Measurements from ENCODE around the gene SEZ6L. TPM values are rescaled to one million over a fixed set of nuclear protein-coding genes. Genes with fewer than 3 reads are reported as not detected.

The SEZ6L gene
- total RNA-seq, 1 donor from 2014 or later = 0.18 TPM

- no peak overlapping the region for H3K27ac Mint-ChIP-seq
- no peak overlapping the region for H3K4me3 Mint-ChIP-seq
- no peaks in the 10 kb centered on the region for H3K4me1 Mint-ChIP-seq
- no peaks in the 10 kb centered on the region for H3K9me3 Mint-ChIP-seq
- peaks cover 72% of the 10 kb centered on the region for H3K27me3 Mint-ChIP-seq (ENCODE audit: low read depth)
- H3K36me3 Mint-ChIP-seq = no peaks in the 10 kb centered on the region
- DNase-seq (ENCODE audit: low spot score in 2 of 2, unreplicated experiment in 2 of 2) = no peak
- TF ChIP-seq CTCF (IDR thresholded peaks at IDR 0.05; ENCODE audit: unreplicated experiment) = no peak
Observed at GRCh38 chr22:26214466-26214865, 45.2 kb downstream of the SEZ6L start.

- no peaks in the 10 kb centered on the region for H3K36me3 Mint-ChIP-seq
- TF ChIP-seq CTCF (IDR thresholded peaks at IDR 0.05; ENCODE audit: unreplicated experiment) = no peak
- no peak for DNase-seq (ENCODE audit: low spot score in 2 of 2, unreplicated experiment in 2 of 2)
- H3K4me1 Mint-ChIP-seq = no peaks in the 10 kb centered on the region
- peaks cover 63% of the 10 kb centered on the region for H3K27me3 Mint-ChIP-seq (ENCODE audit: low read depth)
- no peaks in the 10 kb centered on the region for H3K9me3 Mint-ChIP-seq
- no peak overlapping the region for H3K4me3 Mint-ChIP-seq
- no peak overlapping the region for H3K27ac Mint-ChIP-seq
Observed at GRCh38 chr22:26215736-26216135, 46.5 kb downstream of the SEZ6L start.

- peaks cover 40% of the 10 kb centered on the region for H3K27me3 Mint-ChIP-seq (ENCODE audit: low read depth)
- no peak overlapping the region for H3K4me3 Mint-ChIP-seq
- no peaks in the 10 kb centered on the region for H3K4me1 Mint-ChIP-seq
- no peak for TF ChIP-seq CTCF (IDR thresholded peaks at IDR 0.05; ENCODE audit: unreplicated experiment)
- no peaks in the 10 kb centered on the region for H3K9me3 Mint-ChIP-seq
- H3K27ac Mint-ChIP-seq = no peak overlapping the region
- DNase-seq (ENCODE audit: low spot score in 2 of 2, unreplicated experiment in 2 of 2) = no peak
- no peaks in the 10 kb centered on the region for H3K36me3 Mint-ChIP-seq
Observed at GRCh38 chr22:26225207-26225606, 55.9 kb downstream of the SEZ6L start.

GRCh38 chr22:26226538-26227297 lies 57.5 kb downstream of the SEZ6L start:
- no peak for DNase-seq (ENCODE audit: low spot score in 2 of 2, unreplicated experiment in 2 of 2)
- Mint-ChIP-seq H3K36me3 (no peaks in the 10 kb centered on the region), H3K27ac (no peak overlapping the region), H3K4me1 (no peaks in the 10 kb centered on the region), H3K4me3 (no peak overlapping the region), H3K27me3 (ENCODE audit: low read depth) (peaks cover 37% of the 10 kb centered on the region), H3K9me3 (no peaks in the 10 kb centered on the region)
- TF ChIP-seq CTCF (IDR thresholded peaks at IDR 0.05; ENCODE audit: unreplicated experiment) = no peak

- Mint-ChIP-seq H3K4me3 (no peak overlapping the region), H3K9me3 (no peaks in the 10 kb centered on the region), H3K27ac (no peak overlapping the region), H3K4me1 (no peaks in the 10 kb centered on the region), H3K36me3 (no peaks in the 10 kb centered on the region), H3K27me3 (ENCODE audit: low read depth) (peaks cover 49% of the 10 kb centered on the region)
- no peak for TF ChIP-seq CTCF (IDR thresholded peaks at IDR 0.05; ENCODE audit: unreplicated experiment)
- DNase-seq (ENCODE audit: low spot score in 2 of 2, unreplicated experiment in 2 of 2) = no peak
Observed at GRCh38 chr22:26229910-26230309, 60.6 kb downstream of the SEZ6L start.
